MCF 10A (cell line): ENCODE measurements around the gene MAP2K7. TPM values are rescaled to one million over a fixed set of nuclear protein-coding genes. Genes with fewer than 3 reads are reported as not detected.

Experiments used
- BruUV-seq: library from RNA; stranded (reverse); fragments of 400-500 nt; replicated peaks from 2 replicates; lab custom pipeline; 2021; lab: Mats Ljungman, UMichigan
- CTCF ChIA-PET: fragments of 300-600 bp; sonication (Branson Sonifier 250); formaldehyde crosslinking; extraction: SDS; loops from one replicate; lab custom pipeline; 2021; ENCODE audit warnings: antibody characterized with exemption, inconsistent platforms; lab: Yijun Ruan, JAX
- POLR2A ChIA-PET: fragments of 300-600, 350-650 bp; sonication (Branson Sonifier 250); formaldehyde crosslinking; extraction: SDS; loops from one replicate; lab custom pipeline; 2020; ENCODE audit warnings: antibody characterized with exemption, inconsistent platforms; lab: Yijun Ruan, JAX
- DNase-seq: peaks from one replicate; pipeline ENCODE4 v3.0.0-alpha.2; 2018; ENCODE audit not compliant: unreplicated experiment
- H3K27ac Mint-ChIP-seq: one replicate; pipeline ENCODE4 v1.8.0; 2022; ENCODE audit warnings: mild to moderate bottlenecking, low read depth, mixed read lengths; ENCODE audit not compliant: unreplicated experiment
- H3K27me3 Mint-ChIP-seq: one replicate; pipeline ENCODE4 v1.8.0; 2022; ENCODE audit warnings: mixed read lengths; ENCODE audit not compliant: insufficient read depth, unreplicated experiment
- H3K36me3 Mint-ChIP-seq: one replicate; pipeline ENCODE4 v1.8.0; 2022; ENCODE audit warnings: mild to moderate bottlenecking, moderate library complexity, mixed read lengths; ENCODE audit not compliant: insufficient read depth, unreplicated experiment
- H3K4me1 Mint-ChIP-seq: one replicate; pipeline ENCODE4 v1.8.0; 2022; ENCODE audit warnings: mixed read lengths; ENCODE audit not compliant: insufficient read depth, unreplicated experiment
- H3K4me3 Mint-ChIP-seq: one replicate; pipeline ENCODE4 v1.8.0; 2022; ENCODE audit warnings: mild to moderate bottlenecking, moderate library complexity, mixed read lengths; ENCODE audit not compliant: unreplicated experiment
- H3K9me3 Mint-ChIP-seq: one replicate; pipeline ENCODE4 v1.8.0; 2022; ENCODE audit warnings: mixed read lengths; ENCODE audit not compliant: unreplicated experiment
- intact Hi-C: fragments of 100-400 bp; cut with micrococcal nuclease; formaldehyde crosslinking; loops from 2 replicates; pipeline ENCODE4 v1.14.1; 2022
- total RNA-seq: library from RNA; stranded (reverse); gene quantifications from 2 replicates; pipeline ENCODE4 v1.2.3, GENCODE V29; 2022
- TF ChIP-seq, protein P1 (sequence below): fragments of 200-600 bp; IDR thresholded peaks from one replicate; pipeline ENCODE4 v1.8.0; 2022; ENCODE audit warnings: antibody characterized with exemption, mild to moderate bottlenecking; ENCODE audit not compliant: unreplicated experiment

Gene MAP2K7
- total RNA-seq, 1 experiment from 2014 or later, result 36.3 TPM

DNA sequence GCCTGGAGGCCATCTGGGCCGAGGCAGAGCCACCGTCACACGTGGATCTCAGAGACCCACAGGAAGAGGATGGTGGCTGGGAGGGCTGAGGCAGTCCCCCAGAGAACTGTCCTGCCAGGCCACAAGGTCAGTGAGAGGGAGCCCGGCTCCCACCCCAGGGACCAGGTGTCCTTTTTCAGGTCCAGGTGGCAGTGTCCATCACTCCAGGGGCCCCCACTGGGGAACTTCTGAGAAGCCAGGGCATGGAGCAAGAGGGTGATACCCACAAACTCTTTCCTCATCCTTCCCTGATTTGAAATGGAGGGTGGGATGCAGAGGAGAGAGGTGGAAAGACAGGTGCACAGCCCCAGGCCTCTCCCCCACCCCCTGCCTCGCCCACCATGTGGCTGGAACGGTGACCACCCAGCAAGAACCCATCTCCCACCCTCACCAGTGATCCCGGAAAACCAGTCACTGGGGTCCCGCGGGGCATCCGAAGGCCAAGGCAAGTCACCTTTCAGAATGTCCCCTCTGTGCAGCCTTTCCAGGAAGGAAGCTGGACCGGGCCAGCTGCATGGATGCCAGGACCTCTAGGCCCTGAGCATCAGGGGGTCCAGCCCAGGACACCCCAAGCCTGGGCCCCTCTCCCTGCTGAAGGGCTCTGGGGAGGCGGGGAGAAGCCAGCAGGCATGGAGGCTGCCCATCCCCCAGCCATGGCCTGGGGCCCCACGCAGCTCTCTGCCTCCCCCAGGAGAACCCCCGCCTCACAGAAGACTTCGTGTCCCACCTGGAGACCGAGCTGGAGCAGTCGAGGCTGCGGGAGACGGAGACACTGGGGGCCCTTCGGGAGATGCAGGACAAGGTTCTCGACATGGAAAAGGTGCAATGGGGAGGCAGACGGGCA is 43.6 kb upstream of the MAP2K7 start:
- CTCF ChIA-PET, result interaction anchor here (0.6 to 2.4 kb wide), 6 partner anchors 7 to 493 kb away, joined by 3 to 10 read pairs (median 3); partner anchors contain the start of genes MAP2K7 and SNAPC2
- H3K27ac Mint-ChIP-seq, result no peak overlapping the region
- intact Hi-C loops, result loop anchor here (10.0 kb wide), 1 partner anchor 145 kb away; the partner anchor contains the start of gene ELAVL1
- TF ChIP-seq, protein P1, sequence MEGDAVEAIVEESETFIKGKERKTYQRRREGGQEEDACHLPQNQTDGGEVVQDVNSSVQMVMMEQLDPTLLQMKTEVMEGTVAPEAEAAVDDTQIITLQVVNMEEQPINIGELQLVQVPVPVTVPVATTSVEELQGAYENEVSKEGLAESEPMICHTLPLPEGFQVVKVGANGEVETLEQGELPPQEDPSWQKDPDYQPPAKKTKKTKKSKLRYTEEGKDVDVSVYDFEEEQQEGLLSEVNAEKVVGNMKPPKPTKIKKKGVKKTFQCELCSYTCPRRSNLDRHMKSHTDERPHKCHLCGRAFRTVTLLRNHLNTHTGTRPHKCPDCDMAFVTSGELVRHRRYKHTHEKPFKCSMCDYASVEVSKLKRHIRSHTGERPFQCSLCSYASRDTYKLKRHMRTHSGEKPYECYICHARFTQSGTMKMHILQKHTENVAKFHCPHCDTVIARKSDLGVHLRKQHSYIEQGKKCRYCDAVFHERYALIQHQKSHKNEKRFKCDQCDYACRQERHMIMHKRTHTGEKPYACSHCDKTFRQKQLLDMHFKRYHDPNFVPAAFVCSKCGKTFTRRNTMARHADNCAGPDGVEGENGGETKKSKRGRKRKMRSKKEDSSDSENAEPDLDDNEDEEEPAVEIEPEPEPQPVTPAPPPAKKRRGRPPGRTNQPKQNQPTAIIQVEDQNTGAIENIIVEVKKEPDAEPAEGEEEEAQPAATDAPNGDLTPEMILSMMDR, result no peak
- peaks cover 2% of the 10 kb centered on the region for H3K36me3 Mint-ChIP-seq
- H3K27me3 Mint-ChIP-seq, result no peaks in the 10 kb centered on the region
- POLR2A ChIA-PET, result no interaction called here
- no peaks in the 10 kb centered on the region for H3K9me3 Mint-ChIP-seq
- peaks cover under 1% of the 10 kb centered on the region for H3K4me1 Mint-ChIP-seq
- DNase-seq, result no peak
- no peak overlapping the region for H3K4me3 Mint-ChIP-seq
- BruUV-seq, result no TSS peak

DNA sequence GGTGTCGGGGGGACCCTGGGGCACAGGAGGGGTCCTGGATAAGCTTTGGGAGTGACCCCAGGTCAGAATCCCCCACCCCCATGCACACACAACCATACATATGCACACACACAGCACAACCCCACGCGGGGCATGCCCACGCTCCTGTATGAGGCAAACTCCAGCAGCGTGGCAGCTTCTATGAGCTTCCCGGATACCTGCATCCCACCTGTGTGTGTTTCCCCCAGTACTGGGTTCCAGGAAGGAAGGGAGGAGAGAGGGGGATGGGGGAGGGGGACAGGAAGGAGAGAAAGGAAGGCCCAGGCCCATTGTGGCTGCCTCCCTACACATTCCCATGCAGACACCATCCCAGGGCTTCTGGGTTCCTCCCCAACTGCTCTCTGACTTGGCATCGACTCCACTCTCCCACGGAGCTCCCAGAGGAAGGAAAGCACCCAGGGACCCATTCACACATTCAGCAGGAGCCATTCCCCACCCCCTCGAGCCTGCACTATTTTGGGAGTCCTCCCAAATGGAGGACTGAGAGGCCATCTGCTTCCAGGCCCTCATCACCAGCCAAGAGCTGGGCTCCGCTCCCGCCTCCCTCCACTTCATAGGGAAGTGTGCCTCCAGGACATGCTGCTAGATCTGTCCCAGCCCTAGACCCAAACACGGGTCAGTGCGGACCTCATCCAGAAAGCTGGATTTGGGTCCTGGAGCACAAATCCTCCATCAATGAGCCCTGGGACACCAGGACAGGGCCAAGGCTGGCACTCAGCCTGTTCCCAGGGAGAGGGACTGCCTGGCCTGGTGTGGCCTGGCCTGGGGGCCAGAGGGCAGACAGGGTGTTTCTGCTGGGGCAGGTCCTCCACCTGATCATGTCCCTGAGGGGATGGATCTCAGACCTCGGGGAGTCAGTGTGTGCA is 42.7 kb upstream of the MAP2K7 start:
- peaks cover 8% of the 10 kb centered on the region for H3K36me3 Mint-ChIP-seq
- TF ChIP-seq, protein P1, result no peak
- CTCF ChIA-PET, result interaction anchor here (0.6 to 2.4 kb wide), 4 partner anchors 8 to 494 kb away, joined by 3 to 10 read pairs (median 4); partner anchors contain the start of gene TIMM44
- no peak for DNase-seq
- no peaks in the 10 kb centered on the region for H3K9me3 Mint-ChIP-seq
- peaks cover 6% of the 10 kb centered on the region for H3K4me1 Mint-ChIP-seq
- intact Hi-C loops, result no loop called here
- POLR2A ChIA-PET, result interaction anchor here (0.6 kb wide), 1 partner anchor 40 kb away, joined by 3 read pairs; no protein-coding TSS in a partner anchor
- BruUV-seq, result no TSS peak
- no peak overlapping the region for H3K27ac Mint-ChIP-seq
- H3K4me3 Mint-ChIP-seq, result no peak overlapping the region
- H3K27me3 Mint-ChIP-seq, result no peaks in the 10 kb centered on the region

DNA sequence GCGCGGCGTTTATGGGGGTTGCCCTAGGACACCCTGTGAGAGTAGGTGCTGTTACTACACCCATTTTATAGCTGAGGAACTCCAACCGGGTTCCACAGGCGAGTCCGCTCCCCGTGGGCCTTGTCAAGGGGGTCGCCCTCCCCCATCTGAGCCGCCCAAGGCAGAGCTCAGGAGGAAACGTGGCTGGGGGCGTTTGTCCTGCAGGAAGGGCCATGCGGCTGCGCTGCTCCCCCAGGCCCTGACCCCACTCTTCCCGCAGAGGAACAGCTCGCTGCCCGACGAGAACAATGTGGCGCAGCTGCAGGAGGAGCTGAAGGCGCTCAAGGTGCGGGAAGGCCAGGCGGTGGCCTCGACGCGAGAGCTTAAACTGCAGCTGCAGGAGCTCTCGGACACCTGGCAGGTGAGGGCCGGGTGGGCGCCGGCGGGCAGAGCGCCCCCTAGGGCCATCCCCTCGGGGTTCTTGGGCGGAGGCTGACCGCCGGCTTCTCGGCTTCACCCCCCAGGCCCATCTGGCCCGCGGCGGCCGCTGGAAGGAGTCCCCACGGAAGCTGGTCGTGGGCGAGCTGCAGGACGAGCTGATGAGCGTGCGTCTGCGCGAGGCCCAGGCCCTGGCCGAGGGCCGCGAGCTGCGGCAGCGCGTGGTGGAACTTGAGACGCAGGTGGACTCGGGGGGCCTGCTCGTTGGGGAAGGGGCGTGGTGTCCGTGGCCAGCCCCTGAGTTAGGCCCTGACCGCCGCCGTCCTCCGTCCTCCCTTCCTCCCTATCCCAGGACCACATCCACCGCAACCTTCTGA is 41.9 kb upstream of the MAP2K7 start:
- Mint-ChIP-seq H3K36me3 (peaks cover 8% of the 10 kb centered on the region), H3K4me3 (no peak overlapping the region), H3K27ac (no peak overlapping the region), H3K9me3 (no peaks in the 10 kb centered on the region), H3K4me1 (peaks cover 6% of the 10 kb centered on the region), H3K27me3 (no peaks in the 10 kb centered on the region)
- TF ChIP-seq, protein P1, result no peak
- no peak for DNase-seq
- no TSS peak for BruUV-seq
- ChIA-PET POLR2A (interaction anchor here (0.6 kb wide), 2 partner anchors 39 to 1324 kb away, joined by 3 read pairs; no protein-coding TSS in a partner anchor), CTCF (interaction anchor here (1.4 to 2.4 kb wide), 2 partner anchors 7 to 9 kb away, joined by 5 to 10 read pairs; no protein-coding TSS in a partner anchor)
- intact Hi-C loops, result no loop called here
